Gastroesophageal sphincter (tissue), 4 donors: ENCODE results near the gene DPF3. TPM values are rescaled to one million over a fixed set of nuclear protein-coding genes. Genes with fewer than 3 reads are reported as not detected.
A peak's percentile ranks its signal among the peaks of the same experiment; 100 is the strongest.

ENCODE experiments used
- ATAC-seq: fragments of 150-250 bp; one replicate; pipeline ENCODE4 v1.9.1; 2016; ENCODE audit warnings: mild to moderate bottlenecking, moderate library complexity
- H3K27ac ChIP-seq, 4 donors: fragments of 200-600 bp; sonication (generic) in 3 of 4; 1 replicate in 3 of 4; 2 replicates in 1 of 4; pipeline ENCODE4 v1.5.1; 2016 to 2019
- H3K27me3 ChIP-seq: fragments of 200-600 bp; sonication (generic); one replicate; pipeline ENCODE4 v1.5.1; 2019
- H3K36me3 ChIP-seq, 2 donors: fragments of 200-600 bp; sonication (generic); one replicate each; pipeline ENCODE4 v1.5.1; 2019; ENCODE audit warnings: control low read depth in 1 of 2
- H3K4me1 ChIP-seq, 3 donors: fragments of 200-600 bp; sonication (generic); 1 replicate in 2 of 3; 2 replicates in 1 of 3; pipeline ENCODE4 v1.5.1; 2016 to 2019; ENCODE audit warnings: control low read depth in 2 of 3
- H3K4me3 ChIP-seq, 2 donors: fragments of 200-600 bp; sonication (generic); one replicate each; pipeline ENCODE4 v1.5.1; 2019; ENCODE audit warnings: mild to moderate bottlenecking in 1 of 2, moderate library complexity in 1 of 2
- H3K9me3 ChIP-seq, 3 donors: fragments of 200-600 bp; sonication (generic); one replicate each; pipeline ENCODE4 v1.5.1; 2017 to 2019; ENCODE audit warnings: control low read depth in 2 of 3
- CTCF ChIP-seq, 4 experiments: fragments of 200-600 bp in 2 of 4; fragments of 450-650 bp in 2 of 4; sonication (generic) in 1 of 4; IDR thresholded peaks; one replicate each; pipeline ENCODE4 v1.5.1; 2017 to 2019; ENCODE audit warnings: antibody characterized with exemption in 4 of 4, mild to moderate bottlenecking in 2 of 4, moderate library complexity in 2 of 4
- EP300 ChIP-seq: sonication (generic); formaldehyde crosslinking; IDR thresholded peaks from one replicate; pipeline ENCODE4 v1.6.1; 2017; ENCODE audit warnings: antibody characterized with exemption, mild to moderate bottlenecking
- POLR2A ChIP-seq, 2 donors: fragments of 450-650 bp; IDR thresholded peaks; one replicate each; pipeline ENCODE4 v1.6.1; 2017; ENCODE audit warnings: antibody characterized with exemption in 2 of 2, mild to moderate bottlenecking in 2 of 2, moderate library complexity in 1 of 2
- POLR2AphosphoS5 ChIP-seq: sonication (generic); formaldehyde crosslinking; IDR thresholded peaks from one replicate; pipeline ENCODE4 v1.6.1; 2017; ENCODE audit warnings: antibody characterized with exemption
- WGBS, 2 donors: methylation state at CpG; one replicate each; pipeline ENCODE4 v1.1.5; 2018; ENCODE audit warnings: low coverage in 1 of 2; 5-methylcytosine and 5-hydroxymethylcytosine counted together
- total RNA-seq, 4 donors: library from RNA; depleted of rRNA; stranded (reverse); fragments of >200 nt; gene quantifications; one replicate each; pipeline ENCODE4 v1.1.0, GENCODE V29; 2016

The DPF3 gene
- total RNA-seq, 4 donors from 2014 or later, result 0.13 to 4.4 (median 2.1) TPM

- no peaks in the 10 kb centered on the region for H3K27me3 ChIP-seq
- H3K27ac ChIP-seq, result no peak overlapping the region
- WGBS, 2 donors, result 80 to 96% methylated on average over 14 to 17 of the region's 43 CpGs
- no peak for TF ChIP-seq CTCF (IDR thresholded peaks at IDR 0.05)
- no peak for TF ChIP-seq EP300
- no peak for TF ChIP-seq POLR2AphosphoS5
- no peak for TF ChIP-seq POLR2A (IDR thresholded peaks at IDR 0.05)
- H3K4me1 ChIP-seq, result peaks cover 0 to 20% (median 4%) of the 10 kb centered on the region in 3 donors
- ATAC-seq, result no peak
- H3K4me3 ChIP-seq, result peak overlapping the region in 1 of 2 donors; percentile 16
- H3K36me3 ChIP-seq, result no peaks in the 10 kb centered on the region
- no peaks in the 10 kb centered on the region for H3K9me3 ChIP-seq
These were observed 35.6 kb upstream of the DPF3 start for GRCh38 chr14:72929316-72930080.

DNA sequence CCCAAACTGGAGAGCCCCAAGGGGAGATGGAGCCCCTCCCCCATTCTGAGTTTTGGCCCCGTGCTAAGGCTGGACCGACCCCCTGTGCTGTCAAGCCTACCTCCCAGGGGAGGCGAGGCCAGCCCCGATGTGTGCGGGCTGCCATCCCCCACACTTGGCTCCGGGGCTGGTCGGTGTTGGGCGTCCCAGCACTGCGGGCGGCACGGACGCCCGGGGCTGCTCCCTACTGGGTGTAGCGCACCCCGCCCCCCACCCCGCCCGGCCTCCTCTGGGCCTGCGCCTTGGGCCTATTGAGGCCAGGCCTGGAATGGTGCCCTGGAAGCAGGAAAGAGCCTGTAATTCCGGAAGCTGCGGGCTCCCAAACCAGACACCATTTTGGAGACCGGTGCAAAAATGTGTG lies 35.0 kb upstream of the DPF3 start:
- TF ChIP-seq EP300, result no peak
- TF ChIP-seq POLR2A (IDR thresholded peaks at IDR 0.05), result no peak
- no peak for TF ChIP-seq CTCF (IDR thresholded peaks at IDR 0.05)
- no peak for TF ChIP-seq POLR2AphosphoS5
- H3K4me3 ChIP-seq, result no peak overlapping the region
- H3K36me3 ChIP-seq, result no peaks in the 10 kb centered on the region
- H3K27ac ChIP-seq, result no peak overlapping the region
- ATAC-seq, result no peak
- no peaks in the 10 kb centered on the region for H3K9me3 ChIP-seq
- H3K27me3 ChIP-seq, result no peaks in the 10 kb centered on the region
- H3K4me1 ChIP-seq, result peaks cover 0 to 20% (median 4%) of the 10 kb centered on the region in 3 donors
- WGBS, 2 donors, result no CpG with 5 or more reads among the region's 21 CpGs

GRCh38 chr14:72926292-72927028 lies 32.6 kb upstream of the DPF3 start, which contains the start of gene DCAF4:
DCAF4 (plus strand) TSS chr14:72926464; CDS start chr14:72937979, 11,515 bp downstream.
- Histone ChIP-seq H3K27me3 (no peaks in the 10 kb centered on the region), H3K9me3 (no peaks in the 10 kb centered on the region), H3K36me3 (no peaks in the 10 kb centered on the region), H3K4me1 (peaks cover 0 to 20% (median 4%) of the 10 kb centered on the region in 3 donors), H3K27ac (peak within 1 kb of the TSS in 3 of 4 donors; percentile 79 to 81 (median 80)), H3K4me3 (peak within 1 kb of the TSS; percentile 70)
- peak; percentile 100 for ATAC-seq
- TF ChIP-seq CTCF (IDR thresholded peaks at IDR 0.05), result no peak
- peak; percentile 26 for TF ChIP-seq POLR2AphosphoS5
- WGBS, 2 donors, result 0 to 1% methylated on average over 3 to 17 of the region's 59 CpGs

DNA sequence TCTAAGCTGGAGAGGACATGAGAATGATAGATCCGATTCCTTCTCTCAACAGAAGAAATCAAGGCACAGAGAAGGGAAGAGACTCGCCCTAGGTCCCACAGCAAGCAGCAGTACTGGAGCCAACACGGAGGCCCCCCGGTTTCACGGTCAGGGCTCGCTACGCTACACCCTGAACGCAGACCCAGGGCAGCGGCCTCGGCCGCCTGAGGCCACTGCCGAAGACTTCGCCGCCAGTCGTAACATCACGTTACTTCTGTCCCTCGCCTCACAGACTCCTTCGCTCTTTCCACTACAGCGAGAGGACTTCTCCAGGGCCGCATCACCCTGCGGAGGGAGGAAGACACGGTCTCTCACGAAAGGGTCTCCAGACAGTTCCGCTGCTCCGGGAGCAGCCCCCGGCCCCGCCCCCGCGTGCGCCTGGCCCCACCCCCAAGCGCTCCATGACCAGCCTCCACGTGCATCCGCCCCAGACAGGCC lies 32.0 kb upstream of the DPF3 start:
- peak; percentile 51 for ATAC-seq
- Histone ChIP-seq H3K9me3 (no peaks in the 10 kb centered on the region), H3K36me3 (no peaks in the 10 kb centered on the region), H3K27ac (peak overlapping the region in 3 of 4 donors; percentile 79 to 81 (median 80)), H3K4me1 (peaks cover 0 to 20% (median 4%) of the 10 kb centered on the region in 3 donors), H3K4me3 (peak overlapping the region; percentile 70), H3K27me3 (no peaks in the 10 kb centered on the region)
- WGBS, 2 donors, result no CpG with 5 or more reads among the region's 33 CpGs
- TF ChIP-seq CTCF (IDR thresholded peaks at IDR 0.05) (no peak), POLR2A (IDR thresholded peaks at IDR 0.05) (no peak), POLR2AphosphoS5 (no peak), EP300 (no peak)
